PC-9 (cell line): ENCODE results near the gene WNK2. TPM values are rescaled to one million over a fixed set of nuclear protein-coding genes. Genes with fewer than 3 reads are reported as not detected.

Source experiments
- BruUV-seq: library from RNA; stranded (reverse); fragments of 400-500 nt; replicated peaks from 2 replicates; lab custom pipeline; 2021; lab: Mats Ljungman, UMichigan
- CTCF ChIA-PET: fragments of 300-600 bp; sonication (Branson Sonifier 250); formaldehyde crosslinking; loops from one replicate; lab custom pipeline; 2022; ENCODE audit warnings: antibody characterized with exemption; lab: Charles Lee
- POLR2A ChIA-PET: fragments of 300-600 bp; sonication (Branson Sonifier 250); formaldehyde crosslinking; loops from one replicate; lab custom pipeline; 2022; ENCODE audit warnings: antibody characterized with exemption; ENCODE audit not compliant: unreplicated experiment; lab: Charles Lee
- DNase-seq, 2 experiments: peaks; one replicate each; pipeline versions ENCODE4 v3.0.0 to v3.0.0-alpha.2; 2015 to 2022; ENCODE audit warnings: mixed read lengths in 1 of 2
- H2AFZ ChIP-seq: fragments of 200-600 bp; sonication (generic); 2 replicates; pipeline ENCODE4 v1.8.1; 2017; ENCODE audit warnings: antibody characterized with exemption
- H3F3A ChIP-seq: fragments of 200-600 bp; sonication (generic); 2 replicates; pipeline ENCODE4 v1.8.1; 2017; ENCODE audit warnings: antibody characterized with exemption, mild to moderate bottlenecking, low read depth; ENCODE audit not compliant: insufficient read depth
- H3K27ac ChIP-seq: fragments of 200-600 bp; sonication (generic); 2 replicates; pipeline ENCODE4 v1.6.1; 2016; ENCODE audit warnings: mixed run types
- H3K27me3 ChIP-seq: fragments of 200-600 bp; sonication (generic); 2 replicates; pipeline ENCODE4 v1.6.1; 2016; ENCODE audit warnings: low read depth, mixed run types; ENCODE audit not compliant: insufficient read depth
- H3K36me3 ChIP-seq: fragments of 200-600 bp; sonication (generic); 2 replicates; pipeline ENCODE4 v1.6.1; 2016; ENCODE audit warnings: low read depth, mixed run types
- H3K4me1 ChIP-seq: fragments of 200-600 bp; sonication (generic); replicated peaks from 2 replicates; pipeline ENCODE4 v1.6.1; 2016; ENCODE audit warnings: mixed run types; ENCODE audit not compliant: insufficient read depth
- H3K4me2 ChIP-seq: fragments of 200-600 bp; sonication (generic); 2 replicates; pipeline ENCODE4 v1.6.1; 2017; ENCODE audit warnings: mixed run types
- H3K4me3 ChIP-seq: fragments of 200-600 bp; sonication (generic); 2 replicates; pipeline ENCODE4 v1.6.1; 2016; ENCODE audit warnings: mixed run types
- H3K79me2 ChIP-seq: fragments of 200-600 bp; sonication (generic); 2 replicates; pipeline ENCODE4 v1.6.1; 2017; ENCODE audit warnings: low read depth, mixed run types
- H3K9me2 ChIP-seq: fragments of 200-600 bp; sonication (generic); 2 replicates; pipeline ENCODE4 v1.8.1; 2017; ENCODE audit warnings: mild to moderate bottlenecking; ENCODE audit not compliant: insufficient read depth
- H3K9me3 ChIP-seq: fragments of 200-600 bp; sonication (generic); 2 replicates; pipeline ENCODE4 v1.8.1; 2016; ENCODE audit warnings: low read depth; ENCODE audit not compliant: insufficient read depth
- H4K20me1 ChIP-seq: fragments of 200-600 bp; sonication (generic); 2 replicates; pipeline ENCODE4 v1.8.1; 2017; ENCODE audit not compliant: insufficient read depth
- CTCF ChIP-seq: fragments of 200-600 bp; sonication (generic); conservative IDR thresholded peaks from 2 replicates; pipeline ENCODE4 v1.6.1; 2017; ENCODE audit warnings: mixed run types, antibody characterized with exemption, mild to moderate bottlenecking, moderate library complexity
- EZH2 ChIP-seq: fragments of 200-600 bp; sonication (generic); IDR thresholded peaks from 2 replicates; pipeline ENCODE4 v1.8.0; 2017; ENCODE audit warnings: antibody characterized with exemption, low read depth
- intact Hi-C: fragments of 100-400 bp; cut with micrococcal nuclease; formaldehyde crosslinking; loops from one replicate; pipeline ENCODE4 v1.10.0; 2022; ENCODE audit not compliant: unreplicated experiment
- total RNA-seq: library from RNA; stranded (reverse); gene quantifications from 2 replicates; pipeline ENCODE4 v1.2.3, GENCODE V29; 2021

The WNK2 gene
- total RNA-seq, 1 experiment from 2014 or later = 44.6 TPM

DNA sequence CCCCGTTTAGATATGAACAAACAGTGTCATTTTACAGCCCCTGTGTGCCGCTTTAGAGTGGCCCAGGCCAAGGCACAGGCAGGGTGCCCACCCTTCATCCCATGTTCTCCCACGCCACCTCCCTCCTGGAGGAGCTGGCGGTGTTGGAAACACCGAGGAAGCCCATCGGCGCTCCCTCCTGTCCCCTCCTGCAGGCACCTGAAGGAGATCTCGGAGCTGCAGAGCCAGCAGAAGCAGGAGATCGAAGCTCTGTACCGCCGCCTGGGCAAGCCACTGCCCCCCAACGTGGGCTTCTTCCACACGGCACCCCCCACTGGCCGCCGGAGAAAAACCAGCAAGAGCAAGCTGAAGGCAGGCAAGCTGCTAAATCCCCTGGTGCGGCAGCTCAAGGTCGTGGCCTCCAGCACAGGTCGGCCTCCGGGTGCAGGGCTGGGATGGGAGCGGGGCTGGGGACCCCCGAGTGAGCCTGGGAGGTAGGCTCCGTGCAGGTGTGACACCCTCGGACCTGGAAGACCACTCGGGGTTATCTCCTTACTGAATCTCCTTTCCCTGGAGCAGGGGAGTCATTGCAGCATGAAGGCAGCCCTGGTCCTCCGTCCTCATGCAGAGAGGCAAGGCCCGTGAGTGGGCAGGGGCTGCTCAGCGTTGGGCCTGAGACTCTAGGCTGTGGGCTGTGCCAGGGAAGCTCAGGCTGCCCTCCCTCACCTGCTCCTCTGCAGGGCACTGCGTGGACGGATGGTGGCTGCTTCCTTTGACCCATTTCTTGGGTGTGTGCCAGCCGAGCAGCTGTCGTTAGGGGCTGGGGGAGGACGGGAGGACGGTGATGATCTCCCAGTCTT is 113.9 kb downstream of the WNK2 start:
- no peaks in the 10 kb centered on the region for H3K79me2 ChIP-seq
- H2AFZ ChIP-seq = no peak overlapping the region
- H3K27ac ChIP-seq = no peak overlapping the region
- BruUV-seq = no TSS peak
- POLR2A ChIA-PET = no interaction called here
- H4K20me1 ChIP-seq = no peaks in the 10 kb centered on the region
- CTCF ChIA-PET = interaction anchor here (0.5 kb wide), 1 partner anchor 21 kb away, joined by 3 read pairs; no protein-coding TSS in a partner anchor
- no peaks in the 10 kb centered on the region for H3K36me3 ChIP-seq
- H3K4me2 ChIP-seq = no peak overlapping the region
- no peaks in the 10 kb centered on the region for H3K9me2 ChIP-seq
- DNase-seq = no peak
- H3K9me3 ChIP-seq = no peaks in the 10 kb centered on the region
- peaks cover 14% of the 10 kb centered on the region for H3K4me1 ChIP-seq
- H3F3A ChIP-seq = no peaks in the 10 kb centered on the region
- intact Hi-C loops = no loop called here
- no peak overlapping the region for H3K4me3 ChIP-seq
- no peaks in the 10 kb centered on the region for H3K27me3 ChIP-seq
- TF ChIP-seq CTCF = no peak
- TF ChIP-seq EZH2 = no peak

DNA sequence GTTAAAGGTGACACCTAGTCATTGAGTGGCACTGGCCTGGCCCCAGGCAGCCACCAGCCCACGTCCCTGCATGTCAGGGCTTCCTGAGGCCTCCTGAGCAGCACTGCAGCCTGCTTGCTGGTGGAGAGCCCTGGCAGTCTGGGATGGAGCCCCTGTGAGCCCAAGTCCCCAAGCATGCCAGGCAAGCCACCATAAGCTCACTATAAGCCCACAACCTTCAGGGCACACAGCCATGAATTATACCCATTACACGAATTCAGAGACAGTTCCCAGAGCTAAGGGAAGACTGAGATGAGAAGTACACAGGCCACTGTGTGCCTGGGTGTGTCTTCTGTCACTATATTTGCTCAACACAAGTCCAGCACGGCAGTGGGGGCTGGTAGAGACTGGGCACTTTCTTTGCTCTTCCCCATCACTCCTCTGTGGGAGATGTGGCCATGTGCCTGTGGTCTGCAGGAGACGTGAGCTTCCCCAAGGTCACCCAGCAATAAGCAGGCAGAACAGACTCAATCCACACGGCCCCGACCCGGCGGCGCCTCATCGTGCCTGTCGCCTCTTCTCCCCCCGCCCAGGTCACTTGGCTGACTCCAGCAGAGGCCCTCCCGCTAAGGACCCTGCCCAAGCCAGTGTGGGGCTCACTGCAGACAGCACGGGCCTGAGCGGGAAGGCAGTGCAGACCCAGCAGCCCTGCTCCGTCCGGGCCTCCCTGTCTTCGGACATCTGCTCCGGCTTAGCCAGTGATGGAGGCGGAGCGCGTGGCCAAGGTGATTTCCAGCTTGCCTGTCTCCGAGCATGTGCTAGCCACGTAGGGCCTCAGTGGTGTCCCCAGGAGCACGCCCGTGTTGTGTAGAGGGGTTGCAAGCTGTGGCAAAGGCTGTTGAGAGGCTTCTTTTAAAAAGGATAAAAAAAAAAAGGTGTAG is 114.8 kb downstream of the WNK2 start:
- no peak overlapping the region for H3K4me2 ChIP-seq
- no peaks in the 10 kb centered on the region for H3K79me2 ChIP-seq
- DNase-seq = no peak
- H3K9me3 ChIP-seq = no peaks in the 10 kb centered on the region
- no peaks in the 10 kb centered on the region for H3K36me3 ChIP-seq
- BruUV-seq = no TSS peak
- ChIA-PET CTCF (no interaction called here), POLR2A (no interaction called here)
- H4K20me1 ChIP-seq = no peaks in the 10 kb centered on the region
- TF ChIP-seq CTCF = no peak
- no peak for TF ChIP-seq EZH2
- no peak overlapping the region for H2AFZ ChIP-seq
- no peaks in the 10 kb centered on the region for H3K27me3 ChIP-seq
- H3K4me1 ChIP-seq = peaks cover 14% of the 10 kb centered on the region
- no peak overlapping the region for H3K4me3 ChIP-seq
- H3K9me2 ChIP-seq = no peaks in the 10 kb centered on the region
- no peaks in the 10 kb centered on the region for H3F3A ChIP-seq
- intact Hi-C loops = no loop called here
- H3K27ac ChIP-seq = no peak overlapping the region

DNA sequence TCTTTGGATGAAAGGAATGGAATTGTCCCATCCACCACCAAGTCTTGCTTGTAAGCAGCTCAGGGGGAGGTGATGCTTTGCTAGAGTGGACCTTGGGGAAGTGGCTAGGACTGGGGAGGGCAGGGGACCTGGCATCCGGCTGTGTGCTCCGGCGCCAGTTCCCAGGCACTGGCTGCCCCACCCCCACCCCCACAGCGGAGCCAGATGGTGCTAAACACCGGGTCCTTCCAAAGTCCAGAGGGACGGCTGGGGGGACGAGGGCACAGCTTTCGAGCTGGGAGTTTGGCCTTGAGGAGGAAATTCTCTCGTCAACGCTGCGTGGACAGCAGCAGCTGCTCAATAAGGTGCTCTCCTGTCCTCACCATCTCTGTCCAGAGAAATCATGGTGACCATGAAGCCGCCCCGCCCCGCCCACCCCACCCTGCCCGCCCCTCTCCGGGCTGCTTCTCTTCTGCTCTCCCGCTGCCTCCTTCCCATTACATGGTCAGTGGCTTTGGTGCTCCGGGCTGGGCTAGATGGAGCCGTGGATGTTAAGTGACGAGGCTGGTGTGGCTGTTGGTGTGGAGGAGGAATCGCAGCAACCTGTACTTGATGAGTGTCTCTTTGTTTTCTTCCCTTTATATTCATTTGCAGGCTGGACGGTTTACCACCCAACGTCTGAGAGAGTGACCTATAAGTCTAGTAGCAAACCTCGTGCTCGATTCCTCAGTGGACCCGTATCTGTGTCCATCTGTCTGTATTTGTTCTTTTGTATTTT is 115.7 kb downstream of the WNK2 start:
- DNase-seq = no peak
- BruUV-seq = no TSS peak
- CTCF ChIA-PET = no interaction called here

More for the DNA sequence above, 115.7 kb downstream of the WNK2 start:
- no peaks in the 10 kb centered on the region for H3K9me3 ChIP-seq
- H3K9me2 ChIP-seq = no peaks in the 10 kb centered on the region
- H3K79me2 ChIP-seq = no peaks in the 10 kb centered on the region
- intact Hi-C loops = no loop called here
- no peak overlapping the region for H3K27ac ChIP-seq
- POLR2A ChIA-PET = no interaction called here
- no peak overlapping the region for H2AFZ ChIP-seq
- H3F3A ChIP-seq = no peaks in the 10 kb centered on the region
- no peak overlapping the region for H3K4me2 ChIP-seq
- no peak overlapping the region for H3K4me3 ChIP-seq
- peaks cover 8% of the 10 kb centered on the region for H3K4me1 ChIP-seq
- H3K27me3 ChIP-seq = no peaks in the 10 kb centered on the region
- no peaks in the 10 kb centered on the region for H4K20me1 ChIP-seq
- TF ChIP-seq CTCF (no peak), EZH2 (no peak)
- no peaks in the 10 kb centered on the region for H3K36me3 ChIP-seq
